Keratinocyte (primary cell): ENCODE results near the gene RNASEH2B. TPM values are rescaled to one million over a fixed set of nuclear protein-coding genes. Genes with fewer than 3 reads are reported as not detected.

Experiments used
- DNase-seq: peaks from one replicate; pipeline ENCODE4 v3.0.0-alpha.2; 2011; ENCODE audit warnings: low read depth, missing footprints, low spot score
- FAIRE-seq: peaks from 2 replicates; lab custom pipeline; 2011; peaks lifted over from hg19 to GRCh38; lab: Jason Lieb, UNC
- H2AFZ ChIP-seq: 2 replicates; pipeline ENCODE4 v1.6.0; 2012; ENCODE audit warnings: low read length, control low read depth, inconsistent platforms; ENCODE audit not compliant: control insufficient read depth
- H3K27ac ChIP-seq: 2 replicates; pipeline ENCODE4 v1.5.1; 2011; ENCODE audit warnings: low read length; ENCODE audit not compliant: control insufficient read depth, insufficient read depth
- H3K27me3 ChIP-seq: 3 replicates; pipeline ENCODE4 v1.6.0; 2011; ENCODE audit warnings: low read length; ENCODE audit not compliant: control insufficient read depth, insufficient read depth; ENCODE audit errors: extremely low read depth
- H3K36me3 ChIP-seq, 2 experiments: 2 replicates in 1 of 2; 3 replicates in 1 of 2; pipeline ENCODE4 v1.5.1; 2011; ENCODE audit warnings: low read length in 2 of 2, mild to moderate bottlenecking in 1 of 2; ENCODE audit not compliant: control insufficient read depth in 2 of 2, insufficient read depth in 2 of 2; ENCODE audit errors: extremely low read depth in 1 of 2
- H3K4me1 ChIP-seq: 3 replicates; pipeline ENCODE4 v1.5.1; 2011; ENCODE audit warnings: low read length; ENCODE audit not compliant: control insufficient read depth, insufficient read depth; ENCODE audit errors: extremely low read depth
- H3K4me2 ChIP-seq: 3 replicates; pipeline ENCODE4 v1.6.0; 2011; ENCODE audit warnings: low read depth, low read length; ENCODE audit not compliant: control insufficient read depth, insufficient read depth; ENCODE audit errors: extremely low read depth
- H3K4me3 ChIP-seq, 3 experiments: fragments of 200-600 bp in 1 of 3; sonication (generic) in 1 of 3; 2 replicates in 2 of 3; 3 replicates in 1 of 3; pipeline ENCODE4 v1.5.1; 2011 to 2016; ENCODE audit warnings: low read length in 3 of 3, mild to moderate bottlenecking in 3 of 3, control low read depth in 2 of 3, inconsistent platforms in 1 of 3, low read depth in 1 of 3, mixed read lengths in 1 of 3, mixed run types in 1 of 3, moderate library complexity in 1 of 3; ENCODE audit not compliant: control insufficient read depth in 2 of 3, insufficient read depth in 2 of 3; ENCODE audit errors: extremely low read depth in 1 of 3
- H3K79me2 ChIP-seq: 2 replicates; pipeline ENCODE4 v1.6.0; 2012; ENCODE audit warnings: low read length; ENCODE audit not compliant: control insufficient read depth, insufficient read depth
- H3K9ac ChIP-seq: 3 replicates; pipeline ENCODE4 v1.6.0; 2011; ENCODE audit warnings: low read length; ENCODE audit not compliant: control insufficient read depth, insufficient read depth; ENCODE audit errors: extremely low read depth
- H3K9me1 ChIP-seq: 3 replicates; pipeline ENCODE4 v1.6.0; 2011; ENCODE audit warnings: low read length; ENCODE audit not compliant: control insufficient read depth, insufficient read depth; ENCODE audit errors: extremely low read depth
- H3K9me3 ChIP-seq: 2 replicates; pipeline ENCODE4 v1.5.1; 2012; ENCODE audit warnings: low read depth, low read length; ENCODE audit not compliant: control insufficient read depth
- H4K20me1 ChIP-seq: 3 replicates; pipeline ENCODE4 v1.6.0; 2011; ENCODE audit warnings: low read length; ENCODE audit not compliant: control insufficient read depth, insufficient read depth; ENCODE audit errors: extremely low read depth
- EZH2 ChIP-seq: IDR thresholded peaks from one replicate; pipeline ENCODE4 v1.6.1; 2012; ENCODE audit warnings: inconsistent platforms, mild to moderate bottlenecking, low read length, moderate library complexity
- dilution Hi-C: fragments of 300-500 bp; cut with MboI; formaldehyde crosslinking; loops from one replicate; pipeline ENCODE4 v1.7.0; 2020; ENCODE audit warnings: low sequenced_read_pairs; ENCODE audit not compliant: extremely low pct_ligation_motif_present
- polyA plus RNA-seq, 5 experiments: library from polyadenylated mRNA; depleted of rRNA in 3 of 5; stranded (reverse) in 3 of 5; stranded (forward) in 1 of 5; unstranded in 1 of 5; fragments of >200 nt; gene quantifications; 1 replicate in 1 of 5; 2 replicates in 3 of 5; 3 replicates in 1 of 5; pipeline versions ENCODE4 v1.2.1 to v1.2.3, GENCODE V29; 2011 to 2012; ENCODE audit warnings: missing spikeins in 2 of 5, low read depth in 1 of 5, low replicate concordance in 1 of 5
- TF ChIP-seq, protein P1 (sequence below), 3 experiments: IDR thresholded peaks in 1 of 3; conservative IDR thresholded peaks in 1 of 3; optimal IDR thresholded peaks in 1 of 3; 2 replicates in 2 of 3; 3 replicates in 1 of 3; pipeline versions ENCODE3 to v1.5.1; 2011; ENCODE audit warnings: low read length in 3 of 3, mild to moderate bottlenecking in 3 of 3, moderate library complexity in 2 of 3, control low read depth in 1 of 3, inconsistent platforms in 1 of 3; ENCODE audit not compliant: insufficient read depth in 2 of 3; ENCODE audit errors: extremely low read depth in 1 of 3

RNASEH2B gene
- polyA plus RNA-seq, 1 donor (not counting 4 experiments of a cell fraction or from before 2014, with no cell fraction given), result 26.1 TPM

GRCh38 chr13:50918567-50918966, 9.0 kb downstream of the RNASEH2B start:
- Histone ChIP-seq H3K4me1 (no peaks in the 10 kb centered on the region), H3K27ac (no peak overlapping the region), H3K9me3 (peaks cover 2% of the 10 kb centered on the region), H4K20me1 (no peaks in the 10 kb centered on the region), H3K36me3 (no peaks in the 10 kb centered on the region), H3K79me2 (peaks cover 5% of the 10 kb centered on the region), H3K4me3 (no peak overlapping the region), H3K9ac (no peak overlapping the region), H3K27me3 (no peaks in the 10 kb centered on the region), H3K9me1 (no peaks in the 10 kb centered on the region), H3K4me2 (no peak overlapping the region), H2AFZ (no peak overlapping the region)
- no peak for TF ChIP-seq EZH2
- TF ChIP-seq, protein P1, sequence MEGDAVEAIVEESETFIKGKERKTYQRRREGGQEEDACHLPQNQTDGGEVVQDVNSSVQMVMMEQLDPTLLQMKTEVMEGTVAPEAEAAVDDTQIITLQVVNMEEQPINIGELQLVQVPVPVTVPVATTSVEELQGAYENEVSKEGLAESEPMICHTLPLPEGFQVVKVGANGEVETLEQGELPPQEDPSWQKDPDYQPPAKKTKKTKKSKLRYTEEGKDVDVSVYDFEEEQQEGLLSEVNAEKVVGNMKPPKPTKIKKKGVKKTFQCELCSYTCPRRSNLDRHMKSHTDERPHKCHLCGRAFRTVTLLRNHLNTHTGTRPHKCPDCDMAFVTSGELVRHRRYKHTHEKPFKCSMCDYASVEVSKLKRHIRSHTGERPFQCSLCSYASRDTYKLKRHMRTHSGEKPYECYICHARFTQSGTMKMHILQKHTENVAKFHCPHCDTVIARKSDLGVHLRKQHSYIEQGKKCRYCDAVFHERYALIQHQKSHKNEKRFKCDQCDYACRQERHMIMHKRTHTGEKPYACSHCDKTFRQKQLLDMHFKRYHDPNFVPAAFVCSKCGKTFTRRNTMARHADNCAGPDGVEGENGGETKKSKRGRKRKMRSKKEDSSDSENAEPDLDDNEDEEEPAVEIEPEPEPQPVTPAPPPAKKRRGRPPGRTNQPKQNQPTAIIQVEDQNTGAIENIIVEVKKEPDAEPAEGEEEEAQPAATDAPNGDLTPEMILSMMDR (optimal IDR thresholded peaks at IDR 0.05 in 1 of 3, IDR thresholded peaks at IDR 0.05 in 1 of 3, conservative IDR thresholded peaks at IDR 0.05 in 1 of 3; ENCODE audit: extremely low read depth in 1 of 3, insufficient read depth in 2 of 3, low read length in 3 of 3), result no peak
- FAIRE-seq, result no peak
- no peak for DNase-seq
- dilution Hi-C loops, result no loop called here

DNA sequence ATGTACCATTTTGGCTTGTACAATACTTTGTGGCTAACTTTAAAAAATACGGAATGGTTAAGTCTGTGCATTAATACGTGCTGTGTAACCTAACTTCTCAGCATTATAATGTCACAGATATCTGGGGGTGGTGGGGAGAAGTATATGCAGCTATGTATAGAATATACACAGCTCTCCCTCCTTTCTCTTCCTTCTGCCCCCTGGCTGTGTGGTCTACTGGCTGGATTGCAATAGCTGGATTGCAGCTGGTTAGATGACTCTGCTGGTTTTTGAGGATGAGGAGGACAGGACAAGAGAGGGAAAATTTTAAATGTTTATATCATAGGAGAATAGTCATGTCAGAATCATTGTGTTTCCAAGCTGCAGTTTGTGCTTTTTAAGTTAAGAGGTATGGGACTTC, 9.7 kb downstream of the RNASEH2B start:
- TF ChIP-seq, protein P1 (optimal IDR thresholded peaks at IDR 0.05 in 1 of 3, IDR thresholded peaks at IDR 0.05 in 1 of 3, conservative IDR thresholded peaks at IDR 0.05 in 1 of 3; ENCODE audit: extremely low read depth in 1 of 3, insufficient read depth in 2 of 3, low read length in 3 of 3), result no peak
- TF ChIP-seq EZH2, result no peak
- DNase-seq, result no peak
- Histone ChIP-seq H3K9ac (no peak overlapping the region), H3K27me3 (no peaks in the 10 kb centered on the region), H3K79me2 (peaks cover 5% of the 10 kb centered on the region), H3K36me3 (no peaks in the 10 kb centered on the region), H3K27ac (no peak overlapping the region), H4K20me1 (no peaks in the 10 kb centered on the region), H3K9me3 (peaks cover 6% of the 10 kb centered on the region), H3K4me1 (no peaks in the 10 kb centered on the region), H3K9me1 (no peaks in the 10 kb centered on the region), H2AFZ (no peak overlapping the region), H3K4me3 (no peak overlapping the region), H3K4me2 (no peak overlapping the region)
- no peak for FAIRE-seq
- dilution Hi-C loops, result no loop called here
